ENCODE data around the gene PAPOLG. TPM values are rescaled to one million over a fixed set of nuclear protein-coding genes. Genes with fewer than 3 reads are reported as not detected.
"Not testable (repeated sequence)": the region's sequence is repeated elsewhere in the genome, so short reads cannot be mapped to it uniquely, and the experiment has no call there.

Gene PAPOLG
- total and polyA plus RNA-seq, 7 experiments from 2014 or later, result 14.9 to 42.4 (median 20.4) TPM

- Mint-ChIP-seq H3K9me3 (no peaks in the 10 kb centered on the region), H3K36me3 (peaks cover 0 to 3% (median 0%) of the 10 kb centered on the region in 5 donors), H3K27me3 (no peaks in the 10 kb centered on the region), H3K4me3 (peak overlapping the region; percentile 15 to 73 (median 52)), H3K4me1 (peaks cover 28 to 51% (median 44%) of the 10 kb centered on the region in 7 donors), H3K27ac (peak overlapping the region; percentile 7 to 88 (median 73))
- H3K4me3 ChIP-seq (ENCODE audit: low read length), result no peak overlapping the region
- no peaks in the 10 kb centered on the region for H3K9me3 ChIP-seq (ENCODE audit: control insufficient read depth in 2 of 3, low read length in 3 of 3)
- H3K27me3 ChIP-seq (ENCODE audit: control insufficient read depth in 2 of 2, insufficient read depth in 2 of 2, low read length in 2 of 2), result no peaks in the 10 kb centered on the region
- H3K36me3 ChIP-seq (ENCODE audit: control insufficient read depth in 2 of 3, insufficient read depth in 3 of 3, low read length in 3 of 3), result peaks cover 0 to 6% (median 0%) of the 10 kb centered on the region in 3 experiments
- intact Hi-C loops (cut with micrococcal nuclease), result loop anchor here (1.0 to 10.0 kb wide), 4 partner anchors 12 to 728 kb away; partner anchors contain the start of gene XPO1 (in 1 of the 2)
- ChIA-PET POLR2A (interaction anchor here (0.6 to 3.3 kb wide), 2 partner anchors 75 to 697 kb away, joined by 5 to 10 read pairs; partner anchors contain the start of gene REL), CTCF (no interaction called here)
- DNase-seq (peak in 5 of 9 donors; percentile 15 to 53 (median 20)), ATAC-seq (peak; percentile 65)
- peaks cover 19 to 23% of the 10 kb centered on the region in 2 donors for H3K4me1 ChIP-seq (ENCODE audit: control insufficient read depth in 2 of 2, insufficient read depth in 2 of 2, low read length in 2 of 2)
- peak overlapping the region; percentile 57 for H3K27ac ChIP-seq (ENCODE audit: low read depth, low read length)
Measured at GRCh38 chr2:60806988-60807681, 51.1 kb downstream of the PAPOLG start.

- intact Hi-C loops (cut with micrococcal nuclease), result loop anchor here in 1 of 2 donors (5.0 to 10.0 kb wide), 3 partner anchors 34 to 726 kb away; partner anchors contain the start of gene XPO1
- no peak for DNase-seq
Measured at GRCh38 chr2:60808330-60808801, 52.3 kb downstream of the PAPOLG start.

GRCh38 chr2:60811491-60812375 lies 55.7 kb downstream of the PAPOLG start:
- ATAC-seq (no peak), DNase-seq (no peak)
- ChIA-PET POLR2A (no interaction called here), CTCF (interaction anchor here (0.6 to 1.7 kb wide), 2 partner anchors 69 to 186 kb away, joined by 3 to 4 read pairs; partner anchors contain the start of gene REL)
- no peaks in the 10 kb centered on the region for H3K36me3 ChIP-seq (ENCODE audit: control insufficient read depth in 2 of 3, insufficient read depth in 3 of 3, low read length in 3 of 3)
- no peak overlapping the region for H3K4me3 ChIP-seq (ENCODE audit: low read length)
- peaks cover 12% of the 10 kb centered on the region in 2 donors for H3K4me1 ChIP-seq (ENCODE audit: control insufficient read depth in 2 of 2, insufficient read depth in 2 of 2, low read length in 2 of 2)
- no peaks in the 10 kb centered on the region for H3K9me3 ChIP-seq (ENCODE audit: control insufficient read depth in 2 of 3, low read length in 3 of 3)
- Mint-ChIP-seq H3K27ac (no peak overlapping the region), H3K4me1 (peaks cover 21 to 35% (median 31%) of the 10 kb centered on the region in 7 donors), H3K4me3 (no peak overlapping the region), H3K9me3 (no peaks in the 10 kb centered on the region), H3K27me3 (peaks cover 0 to 3% (median 0%) of the 10 kb centered on the region in 5 donors), H3K36me3 (peaks cover 0 to 3% (median 0%) of the 10 kb centered on the region in 5 donors)
- intact Hi-C loops (cut with micrococcal nuclease), result loop anchor here in 1 of 2 donors (10.0 kb wide), 1 partner anchor 1893 kb away; the partner anchor contains the start of gene EHBP1
- no peaks in the 10 kb centered on the region for H3K27me3 ChIP-seq (ENCODE audit: control insufficient read depth in 2 of 2, insufficient read depth in 2 of 2, low read length in 2 of 2)
- no peak overlapping the region for H3K27ac ChIP-seq (ENCODE audit: low read depth, low read length)

More at GRCh38 chr2:60808330-60808801, 52.3 kb downstream of the PAPOLG start:
- Histone ChIP-seq H3K27me3 (ENCODE audit: control insufficient read depth in 2 of 2, insufficient read depth in 2 of 2, low read length in 2 of 2) (no peaks in the 10 kb centered on the region), H3K9me3 (ENCODE audit: control insufficient read depth in 2 of 3, low read length in 3 of 3) (no peaks in the 10 kb centered on the region), H3K27ac (ENCODE audit: low read depth, low read length) (no peak overlapping the region), H3K4me1 (ENCODE audit: control insufficient read depth in 2 of 2, insufficient read depth in 2 of 2, low read length in 2 of 2) (peaks cover 19 to 23% of the 10 kb centered on the region in 2 donors), H3K36me3 (ENCODE audit: control insufficient read depth in 2 of 3, insufficient read depth in 3 of 3, low read length in 3 of 3) (no peaks in the 10 kb centered on the region), H3K4me3 (ENCODE audit: low read length) (no peak overlapping the region)
- ChIA-PET POLR2A (interaction anchor here (1.1 to 3.3 kb wide), 2 partner anchors 11 to 74 kb away, joined by 3 to 10 read pairs; partner anchors contain the start of gene REL), CTCF (interaction anchor here (0.6 kb wide), 1 partner anchor 190 kb away, joined by 3 read pairs; no protein-coding TSS in a partner anchor)
- ATAC-seq, result no peak
- Mint-ChIP-seq H3K27ac (peak overlapping the region in 3 of 9 donors; percentile 28 to 73 (median 49)), H3K9me3 (no peaks in the 10 kb centered on the region), H3K4me3 (peak overlapping the region in 1 of 10 donors; percentile 38), H3K36me3 (peaks cover 0 to 3% (median 0%) of the 10 kb centered on the region in 5 donors), H3K27me3 (no peaks in the 10 kb centered on the region), H3K4me1 (peaks cover 28 to 51% (median 44%) of the 10 kb centered on the region in 7 donors)

GRCh38 chr2:60817191-60817590 lies 61.1 kb downstream of the PAPOLG start:
- not testable (repeated sequence) for H3K27ac ChIP-seq (ENCODE audit: low read depth, low read length); H3K9me3 ChIP-seq (ENCODE audit: control insufficient read depth in 2 of 3, low read length in 3 of 3); H3K4me3 ChIP-seq (ENCODE audit: low read length); ATAC-seq; H3K27me3 ChIP-seq (ENCODE audit: control insufficient read depth in 2 of 2, insufficient read depth in 2 of 2, low read length in 2 of 2); DNase-seq; H3K4me3 Mint-ChIP-seq; H3K27me3 Mint-ChIP-seq; H3K9me3 Mint-ChIP-seq; H3K36me3 ChIP-seq (ENCODE audit: control insufficient read depth in 2 of 3, insufficient read depth in 3 of 3, low read length in 3 of 3)
- POLR2A ChIA-PET, result interaction anchor here (0.6 kb wide), 1 partner anchor 12 kb away, joined by 7 read pairs; no protein-coding TSS in a partner anchor
- Mint-ChIP-seq H3K4me1 (peaks cover 22 to 46% (median 37%) of the 10 kb centered on the region in 7 donors), H3K36me3 (peaks cover 0 to 14% (median 0%) of the 10 kb centered on the region in 5 donors), H3K27ac (peak overlapping the region in 3 of 9 donors; percentile 5 to 91 (median 31))
- H3K4me1 ChIP-seq (ENCODE audit: control insufficient read depth in 2 of 2, insufficient read depth in 2 of 2, low read length in 2 of 2), result peaks cover 24% of the 10 kb centered on the region in 2 donors
- CTCF ChIA-PET, result interaction anchor here (0.8 kb wide), 1 partner anchor 15 kb away, joined by 3 read pairs; no protein-coding TSS in a partner anchor
- intact Hi-C loops (cut with micrococcal nuclease), result loop anchor here (5.0 to 10.0 kb wide), 2 partner anchors 655 to 1888 kb away; partner anchors contain the start of genes EHBP1 (in 1 of the 2) and USP34 (in 1 of the 2)

- peaks cover 24% of the 10 kb centered on the region in 2 donors for H3K4me1 ChIP-seq (ENCODE audit: control insufficient read depth in 2 of 2, insufficient read depth in 2 of 2, low read length in 2 of 2)
- no peak overlapping the region for H3K4me3 ChIP-seq (ENCODE audit: low read length)
- DNase-seq (peak in 2 of 9 donors; percentile 29 to 53), ATAC-seq (no peak)
- H3K27me3 ChIP-seq (ENCODE audit: control insufficient read depth in 2 of 2, insufficient read depth in 2 of 2, low read length in 2 of 2), result no peaks in the 10 kb centered on the region
- H3K9me3 Mint-ChIP-seq, result peaks cover 0 to 9% (median 0%) of the 10 kb centered on the region in 11 donors
- H3K4me3 Mint-ChIP-seq, result peak overlapping the region in 2 of 10 donors; percentile 5 to 34
- peaks cover 0 to 3% (median 0%) of the 10 kb centered on the region in 5 donors for H3K27me3 Mint-ChIP-seq
- peaks cover 22 to 46% (median 37%) of the 10 kb centered on the region in 7 donors for H3K4me1 Mint-ChIP-seq
- peaks cover 0 to 14% (median 0%) of the 10 kb centered on the region in 5 donors for H3K36me3 Mint-ChIP-seq
- no peak overlapping the region for H3K27ac ChIP-seq (ENCODE audit: low read depth, low read length)
- H3K27ac Mint-ChIP-seq, result peak overlapping the region in 7 of 9 donors; percentile 28 to 92 (median 61)
- ChIA-PET POLR2A (interaction anchor here (0.6 kb wide), 1 partner anchor 46 kb away, joined by 3 read pairs; no protein-coding TSS in a partner anchor), CTCF (interaction anchor here (0.7 to 0.8 kb wide), 2 partner anchors 17 to 402 kb away, joined by 3 read pairs; no protein-coding TSS in a partner anchor)
- intact Hi-C loops (cut with micrococcal nuclease), result loop anchor here (2.0 to 10.0 kb wide), 3 partner anchors 61 to 1887 kb away; partner anchors contain the start of genes EHBP1 (in 1 of the 2), PAPOLG (in 1 of the 2) and USP34 (in 1 of the 2)
- H3K9me3 ChIP-seq (ENCODE audit: control insufficient read depth in 2 of 3, low read length in 3 of 3), result no peaks in the 10 kb centered on the region
- no peaks in the 10 kb centered on the region for H3K36me3 ChIP-seq (ENCODE audit: control insufficient read depth in 2 of 3, insufficient read depth in 3 of 3, low read length in 3 of 3)
Measured at GRCh38 chr2:60818272-60818671, 62.2 kb downstream of the PAPOLG start.

Data from naive thymus-derived CD4-positive, alpha-beta T cell (primary cell).